Stimulated activated CD8-positive, alpha-beta memory T cell treated with anti-CD3 and anti-CD28 coated beads, Interleukin-7, amount 100 ng/mL, for 1 hour (primary cell): ENCODE measurements around the gene STX4.
"Not testable (repeated sequence)": the region's sequence is repeated elsewhere in the genome, so short reads cannot be mapped to it uniquely, and the experiment has no call there.

Source experiments
- DNase-seq, 2 donors: peaks; one replicate each; pipeline ENCODE4 v3.0.0-alpha.2; 2020; ENCODE audit warnings: low read depth in 2 of 2

Gene STX4

DNA sequence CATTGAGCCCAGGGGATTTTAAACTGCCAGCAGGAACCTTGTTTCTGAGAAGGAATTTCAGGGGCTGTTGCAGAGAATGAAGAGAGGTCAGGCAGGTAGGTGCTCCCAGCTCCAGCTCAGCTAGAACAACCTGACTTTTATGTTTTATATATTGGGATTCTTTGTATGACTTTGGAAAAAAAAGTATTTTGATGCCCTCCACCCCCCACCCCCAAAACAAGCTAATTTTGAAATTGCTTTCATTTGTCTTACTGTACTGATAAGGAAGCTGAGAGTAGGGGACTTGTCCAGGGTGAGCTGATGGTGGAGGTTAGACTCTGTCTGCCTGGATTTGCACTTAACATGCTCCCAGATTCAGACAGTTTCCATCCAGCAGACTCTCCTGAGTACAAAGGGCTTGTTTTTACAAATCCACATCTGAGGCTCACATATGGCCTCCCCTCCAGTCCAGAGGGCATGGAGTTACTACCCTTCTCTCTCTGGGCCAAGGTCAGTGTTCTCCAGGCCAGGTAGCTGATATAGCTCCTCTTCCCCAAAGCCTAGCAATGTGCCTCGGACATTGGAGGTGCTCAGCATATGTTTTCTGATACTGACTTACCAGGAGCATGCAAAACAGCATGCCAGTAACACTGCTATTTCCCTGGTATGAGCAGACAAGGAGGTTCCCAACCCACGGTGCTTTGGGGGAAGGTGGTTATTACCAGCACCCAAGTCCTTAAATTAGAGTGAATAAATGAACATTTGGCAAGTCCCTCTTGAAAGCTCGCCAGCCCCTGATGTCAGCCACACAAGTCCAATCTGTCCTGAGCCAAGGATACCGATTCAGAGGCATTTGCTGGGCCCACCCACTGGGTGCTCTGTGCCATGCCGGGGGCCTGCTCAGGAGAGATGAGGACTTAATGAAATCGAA, 34.3 kb upstream of the STX4 start:
- no peak for DNase-seq

DNA sequence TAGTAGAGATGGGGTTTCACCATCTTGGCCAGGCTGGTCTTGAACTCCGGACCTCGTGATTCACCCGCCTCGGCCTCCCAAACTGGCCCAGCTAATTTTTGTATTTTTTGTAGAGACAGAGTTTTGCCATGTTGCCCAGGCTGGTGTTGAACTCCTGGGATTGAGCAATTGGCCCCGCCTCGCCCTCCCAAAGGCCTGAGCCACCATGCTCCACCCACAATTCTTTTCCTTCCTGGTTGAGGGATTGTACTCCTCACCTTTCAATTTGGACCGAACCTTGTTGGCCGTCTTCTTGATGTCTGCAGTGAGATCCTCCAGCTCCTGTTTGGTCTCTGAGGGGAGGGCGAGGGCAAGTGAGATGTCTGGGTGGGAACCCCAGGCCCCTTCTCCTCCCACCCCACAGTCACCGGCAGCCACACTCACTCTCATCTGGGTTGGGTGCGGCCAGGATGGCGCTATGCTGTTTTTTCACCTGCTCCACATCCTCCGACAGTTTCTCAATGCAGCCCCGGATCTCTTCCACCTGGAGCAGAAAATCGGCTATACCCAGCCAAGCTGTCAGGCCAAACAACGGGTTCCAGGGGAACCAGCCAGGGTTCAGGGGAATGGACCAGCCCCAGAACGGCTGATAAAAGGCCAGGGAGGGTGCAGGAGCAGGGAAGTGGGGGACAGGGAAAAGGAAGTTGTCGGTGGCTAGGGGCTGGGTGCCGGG, 32.5 kb upstream of the STX4 start:
- no peak for DNase-seq

DNA sequence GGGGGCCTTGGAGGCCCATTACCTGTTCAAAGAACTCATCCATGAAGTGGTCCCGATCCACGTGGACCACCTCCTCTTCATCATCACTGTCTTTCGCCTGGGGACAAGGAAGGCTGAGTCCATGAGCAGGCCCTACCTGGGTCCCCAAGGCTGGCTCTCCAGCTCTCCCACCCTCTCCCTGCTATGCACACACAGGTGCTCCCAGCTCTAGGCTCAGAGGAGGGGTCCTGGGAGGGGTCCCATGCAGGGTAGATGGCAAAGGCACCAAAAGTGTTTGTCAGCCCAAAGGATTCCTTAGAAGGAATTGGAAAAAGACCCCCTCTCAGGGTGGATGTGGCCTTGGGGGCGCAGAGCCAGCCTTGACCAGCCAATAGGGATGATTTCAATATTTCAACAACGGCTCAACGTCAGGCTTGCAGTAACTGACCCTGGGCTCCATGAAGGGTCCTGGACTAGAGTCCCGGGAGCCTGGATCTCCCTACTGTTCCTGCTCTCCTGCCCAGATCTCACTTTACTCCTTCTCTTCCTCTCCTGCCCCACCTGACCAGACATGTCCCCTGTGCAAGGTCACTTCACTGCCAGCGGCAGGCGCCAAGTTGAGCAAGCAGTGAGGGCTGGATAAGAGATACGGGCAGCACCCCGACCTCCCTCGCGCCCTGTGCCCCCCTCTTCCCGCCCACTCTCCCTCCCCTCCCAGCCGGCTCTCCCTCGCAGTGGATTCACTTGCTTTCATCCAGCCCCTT, 31.7 kb upstream of the STX4 start:
- DNase-seq: no peak

DNA sequence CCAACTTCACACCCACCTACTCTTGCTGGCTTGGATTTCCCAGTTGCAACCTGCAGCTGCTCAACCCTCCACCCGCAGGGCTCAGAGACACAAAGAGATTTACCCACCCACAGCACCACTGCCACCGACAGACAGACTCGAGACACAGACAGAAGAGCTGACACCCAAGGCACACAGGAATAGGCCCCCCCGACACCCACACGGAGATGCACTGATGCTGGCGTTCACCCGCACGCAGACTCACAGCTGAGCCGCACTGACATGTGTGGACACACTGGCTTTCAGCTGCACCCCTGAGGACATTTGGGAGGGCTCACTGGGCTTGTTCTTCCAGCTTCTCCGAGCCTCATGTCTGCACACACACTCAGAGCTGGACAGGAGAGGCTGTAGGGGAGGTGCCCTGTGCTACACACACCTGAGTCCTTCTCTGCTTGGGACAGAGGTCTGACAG, 31.1 kb upstream of the STX4 start:
- no peak for DNase-seq

DNA sequence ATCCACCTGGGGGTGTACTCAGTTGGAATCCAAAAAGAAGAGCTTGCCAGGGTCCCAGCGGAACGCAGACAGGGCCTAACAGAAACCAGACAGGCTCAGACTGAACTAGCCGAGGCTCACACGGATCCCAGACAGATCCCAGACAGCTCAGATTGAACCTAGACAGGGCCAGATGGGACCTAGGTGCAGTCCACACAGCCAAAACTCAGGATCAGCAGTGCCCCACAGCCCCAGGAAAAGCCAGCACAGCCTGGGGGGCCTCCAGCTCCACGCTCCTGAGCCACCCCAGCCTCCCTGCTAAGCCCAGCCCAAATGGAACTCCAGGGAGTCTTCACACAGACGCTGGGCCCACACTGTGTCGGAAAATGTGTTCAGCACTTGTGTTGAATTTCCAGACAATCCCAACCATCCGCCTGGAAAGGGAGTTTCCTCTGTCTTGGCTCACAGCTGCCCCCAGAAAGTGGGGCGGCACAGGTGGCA, 30.5 kb upstream of the STX4 start:
- no peak for DNase-seq

DNA sequence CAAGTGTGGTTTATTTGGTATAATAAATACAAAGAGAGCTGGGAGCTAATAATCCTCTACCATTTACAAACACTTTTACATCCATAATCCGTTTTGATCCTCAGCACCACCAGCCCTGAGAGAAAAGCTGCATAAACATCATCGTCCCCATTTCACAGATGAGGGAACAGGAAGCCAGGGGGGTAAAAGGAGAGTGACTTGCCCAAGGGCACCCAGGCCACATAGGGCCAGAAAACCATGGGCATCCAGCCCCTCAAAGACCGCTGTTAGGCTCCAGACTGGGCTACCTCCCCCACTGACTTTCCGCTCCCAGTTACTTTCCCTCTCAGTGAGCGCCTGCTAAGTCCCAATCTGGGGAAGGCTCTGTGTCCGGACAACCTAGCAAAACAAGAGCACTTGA, 29.6 kb upstream of the STX4 start:
- DNase-seq: no peak

DNA sequence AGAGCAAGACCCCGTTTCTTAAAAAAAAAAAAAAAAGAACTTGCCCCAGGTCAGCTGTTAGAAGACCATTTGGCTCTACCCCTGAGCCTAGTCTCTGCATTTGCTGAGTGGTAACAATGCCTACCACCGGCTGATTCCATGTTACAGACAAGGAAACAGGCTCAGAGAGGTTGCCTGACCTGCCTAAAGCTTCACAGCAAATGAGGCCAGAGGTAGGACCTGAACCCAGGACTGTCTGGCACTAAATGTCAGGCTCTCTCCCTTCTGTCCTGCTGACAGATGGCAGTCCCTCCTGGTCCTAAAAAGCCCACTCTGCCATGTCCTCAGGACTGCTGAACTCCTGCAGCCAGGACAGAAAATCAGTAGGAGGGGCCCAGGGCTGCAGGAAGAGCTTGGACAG, 28.7 kb upstream of the STX4 start:
- no peak for DNase-seq

DNA sequence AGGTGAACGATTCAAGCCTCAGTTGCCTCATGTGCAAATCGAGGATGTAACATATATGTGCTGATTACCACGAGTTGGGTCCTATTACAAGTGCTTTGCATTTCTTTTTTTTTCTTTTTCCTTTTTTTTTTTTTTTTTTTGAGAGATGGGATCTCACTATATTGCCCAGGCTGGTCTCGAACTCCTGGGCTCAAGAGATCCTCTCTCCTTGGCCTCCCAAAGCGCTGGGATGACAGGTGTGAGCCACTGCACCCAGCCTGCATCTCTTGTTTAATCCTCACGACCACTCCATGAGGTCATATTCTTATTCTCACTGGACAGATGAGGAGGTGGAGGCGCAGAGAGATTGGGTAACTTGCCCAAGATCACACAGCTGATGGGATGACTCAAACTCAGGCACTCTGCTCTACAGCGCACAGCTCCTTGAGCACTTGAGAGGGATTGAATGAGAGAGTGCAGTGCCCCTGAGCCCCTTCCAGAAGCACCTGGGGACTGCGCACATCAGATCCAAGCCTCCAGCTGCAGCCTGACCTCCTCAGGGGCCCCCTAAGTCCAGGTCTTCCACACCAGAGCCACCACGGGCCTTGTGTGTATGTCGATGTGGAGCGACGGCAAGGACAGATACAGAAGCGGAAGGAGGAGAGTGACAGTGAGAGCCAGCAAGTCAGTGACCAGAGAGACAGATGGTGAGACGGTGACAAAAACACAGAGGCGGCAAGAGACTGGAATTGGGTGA, 27.8 kb upstream of the STX4 start:
- DNase-seq: no peak

DNA sequence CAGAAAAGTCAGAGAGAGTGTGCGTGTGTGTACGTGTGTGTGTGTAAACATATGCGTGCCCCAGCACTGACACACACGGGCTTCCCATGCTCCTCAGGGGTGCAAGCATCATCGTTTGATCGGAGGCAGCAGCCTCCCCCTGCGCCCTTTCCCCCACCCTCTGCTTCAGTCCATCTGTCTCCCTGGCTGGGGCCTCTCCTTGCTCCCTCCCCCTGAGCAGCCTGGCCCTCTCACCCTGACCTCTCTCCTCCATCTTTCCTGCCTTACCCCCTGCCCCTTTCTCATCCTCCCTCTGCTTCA, 27.3 kb upstream of the STX4 start:
- no peak for DNase-seq

DNA sequence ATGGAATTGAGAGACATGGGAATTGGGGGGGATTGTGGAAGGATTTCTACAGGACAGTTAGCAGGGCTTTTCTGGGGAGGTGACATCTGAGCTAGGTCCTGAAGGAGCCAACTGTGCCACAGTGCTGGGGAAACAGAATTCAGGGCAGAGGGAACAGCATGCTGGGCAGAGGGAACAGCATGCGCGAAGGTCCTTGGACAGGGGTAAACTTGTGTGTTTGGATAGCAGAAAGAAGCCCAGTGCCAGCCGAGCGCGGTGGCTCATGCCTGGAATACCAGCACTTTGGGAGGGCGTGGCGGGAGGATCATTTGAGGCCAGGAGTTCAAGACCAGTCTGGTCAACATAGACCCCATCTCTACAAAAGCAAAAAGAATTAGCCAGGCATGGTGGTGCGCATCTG, 26.8 kb upstream of the STX4 start:
- DNase-seq: no peak

DNA sequence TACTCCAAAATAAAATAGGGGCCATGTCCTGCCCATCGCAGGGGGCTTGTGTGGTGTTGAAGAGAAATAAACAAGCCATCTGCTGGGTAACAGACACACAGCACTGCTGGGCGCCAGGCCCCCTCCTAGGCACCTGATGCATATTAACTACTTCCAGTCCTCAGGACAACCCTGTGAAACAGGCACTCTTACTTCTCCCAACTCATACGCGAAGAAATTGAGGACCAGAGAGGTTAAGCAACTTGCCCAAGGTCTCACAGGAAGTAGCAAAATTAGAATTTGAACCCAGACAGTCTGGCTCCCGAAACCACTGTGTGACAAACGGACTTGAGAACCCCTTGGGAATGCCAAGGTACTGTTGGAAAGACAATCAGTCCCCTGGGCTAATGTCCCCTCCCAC, 25.7 kb upstream of the STX4 start:
- DNase-seq: no peak

DNA sequence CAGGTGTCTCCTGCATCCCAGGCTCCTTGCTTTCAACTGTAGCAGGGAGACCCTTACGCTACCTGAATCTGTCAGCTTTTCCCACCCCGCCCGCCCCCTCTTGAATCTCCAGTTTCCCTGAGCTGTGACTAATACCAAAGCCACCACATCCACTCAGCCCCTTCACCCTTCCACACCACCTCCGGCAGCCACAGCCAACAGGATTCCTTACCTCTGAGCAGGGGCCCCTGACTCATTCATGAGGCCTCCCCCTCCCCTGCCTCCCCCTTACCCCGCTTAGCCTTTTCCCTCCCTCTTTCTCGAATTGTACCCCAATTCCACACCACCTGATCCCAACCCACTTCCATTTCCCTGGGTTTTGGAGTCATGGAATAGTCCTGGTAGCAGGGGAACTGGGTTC, 25.2 kb upstream of the STX4 start:
- no peak for DNase-seq

DNA sequence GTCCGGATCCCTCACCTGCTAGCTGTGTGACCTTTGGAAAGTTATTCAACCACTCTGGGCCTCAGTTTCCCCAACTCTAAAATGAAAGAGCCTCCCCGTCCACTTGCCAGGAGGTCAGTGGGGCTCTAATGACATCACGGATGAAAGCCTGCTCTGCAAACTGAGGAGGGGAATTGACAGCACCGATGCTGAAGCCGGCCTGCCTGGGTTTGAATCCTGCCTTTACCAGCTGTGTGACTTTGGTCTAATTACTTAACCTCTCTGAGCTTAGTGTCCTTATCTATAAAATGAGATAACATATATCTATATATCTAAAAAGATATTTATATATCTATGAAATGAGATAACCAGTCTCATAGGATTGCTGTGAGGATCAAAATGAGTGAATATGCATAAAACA, 24.8 kb upstream of the STX4 start:
- no peak for DNase-seq

DNA sequence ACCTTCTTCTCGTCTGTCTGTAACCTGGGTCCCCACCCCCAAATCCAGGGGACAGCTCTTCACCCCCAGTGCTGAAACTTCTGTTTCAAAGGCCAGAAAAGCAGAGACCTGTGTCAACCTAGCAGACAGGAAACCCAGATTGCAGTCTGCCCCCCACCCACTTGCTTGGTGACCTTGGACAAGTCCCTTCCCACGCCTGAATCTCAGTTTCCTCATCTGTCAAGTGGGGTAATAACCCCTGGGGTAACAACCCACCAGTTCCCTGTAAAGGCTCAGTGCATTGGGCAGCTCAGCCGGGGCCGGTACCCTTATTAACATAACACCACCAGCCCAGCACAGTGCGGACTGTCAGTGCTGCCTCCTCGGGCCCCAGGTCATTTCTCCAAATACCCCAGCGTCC, 24.2 kb upstream of the STX4 start:
- DNase-seq: no peak

DNA sequence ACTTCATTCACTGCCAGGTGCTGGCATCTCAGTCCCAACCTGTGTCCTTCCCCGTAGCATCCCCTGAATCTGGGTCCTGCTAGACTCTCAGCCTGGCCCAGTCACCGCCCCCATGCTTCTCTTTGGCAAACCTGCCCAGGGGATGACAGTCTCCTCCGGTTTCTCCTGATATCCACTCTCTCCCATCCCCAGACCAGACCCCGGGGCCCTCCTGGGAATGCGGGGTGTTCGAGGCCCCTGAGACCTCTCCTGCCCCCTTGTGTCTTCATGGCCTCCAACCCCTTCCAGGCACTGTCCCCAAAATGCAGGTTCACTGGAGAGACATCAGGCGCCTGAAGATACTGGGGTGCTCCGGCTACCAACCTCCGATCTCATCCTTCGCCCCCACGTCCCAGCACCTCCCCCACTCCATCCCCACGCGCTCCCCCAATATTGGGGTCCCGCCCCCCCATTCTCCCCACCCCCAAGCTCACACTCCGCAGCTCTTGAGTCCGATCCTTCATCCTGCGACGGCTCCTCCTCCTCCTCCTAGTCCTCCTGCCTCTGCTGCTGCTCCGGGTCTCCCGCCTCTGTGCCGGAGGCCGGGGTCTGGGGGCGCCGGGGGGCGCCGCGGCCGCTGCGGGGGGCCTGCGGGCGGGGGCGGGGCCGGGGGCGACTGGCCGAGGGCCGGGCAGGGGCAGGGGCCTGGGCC, 23.3 kb upstream of the STX4 start:
- no peak for DNase-seq

DNA sequence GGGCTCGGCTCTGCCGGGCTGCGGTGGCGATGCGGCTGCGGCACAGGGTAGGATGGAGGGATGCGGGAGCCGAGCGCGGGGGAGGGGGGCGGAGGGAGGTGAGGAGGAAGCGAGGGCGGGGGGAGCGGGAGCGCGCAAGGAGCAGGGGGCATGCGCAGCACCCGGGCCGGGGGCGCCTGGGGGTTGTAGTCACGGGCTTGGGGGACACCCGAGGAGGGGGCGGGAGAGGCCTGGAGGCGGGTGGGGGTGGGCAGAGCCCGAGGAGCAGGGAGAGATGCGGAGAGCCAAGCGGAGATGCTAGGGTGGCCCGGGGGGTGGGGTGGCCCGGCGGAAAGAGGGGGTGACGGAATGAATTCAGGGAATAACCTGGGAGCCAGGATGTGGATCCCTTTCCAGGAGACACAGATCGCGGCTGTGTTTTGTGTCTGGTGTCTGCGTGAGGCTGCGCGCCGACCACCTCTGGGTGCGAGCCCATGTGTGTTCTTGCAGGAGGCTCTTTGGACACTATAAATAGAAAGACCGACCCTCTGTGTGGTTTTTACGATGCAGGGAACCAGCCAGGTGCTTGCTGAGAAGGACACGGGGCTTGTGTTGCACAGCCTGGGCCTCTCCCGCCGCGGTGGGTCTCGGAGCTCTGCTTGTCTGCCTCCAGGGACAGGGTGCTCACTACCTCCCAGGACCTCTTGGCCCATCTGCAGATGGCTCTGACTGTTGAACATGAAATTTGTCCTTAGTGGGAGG, 22.6 kb upstream of the STX4 start, which contains the start of gene STX1B:
Gene STX1B, minus strand, starts transcription at position 54 of the 741 bp plus-strand sequence. CDS start 242 bp downstream, outside the sequence.
- DNase-seq: peak; percentile 10 to 24

DNA sequence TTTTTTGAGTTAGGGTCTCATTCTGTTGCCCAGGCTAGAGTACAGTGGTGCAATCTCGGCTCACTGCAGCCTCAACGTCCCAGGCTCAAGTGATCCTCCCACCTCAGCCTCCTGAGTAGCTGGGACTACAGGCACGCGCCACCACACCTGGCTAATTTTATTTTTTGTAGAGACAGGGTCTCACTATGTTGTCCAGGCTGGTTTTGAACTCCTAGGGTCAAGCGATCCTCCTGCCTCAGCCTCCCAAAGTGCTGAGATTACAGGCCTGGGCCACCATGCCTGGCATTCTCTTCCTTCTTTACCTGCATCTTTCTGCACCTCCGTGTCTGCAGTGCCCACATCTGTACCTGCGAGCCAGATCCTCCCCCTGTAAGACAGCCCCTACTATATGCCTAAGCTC, 21.5 kb upstream of the STX4 start:
- DNase-seq: not testable (repeated sequence)

DNA sequence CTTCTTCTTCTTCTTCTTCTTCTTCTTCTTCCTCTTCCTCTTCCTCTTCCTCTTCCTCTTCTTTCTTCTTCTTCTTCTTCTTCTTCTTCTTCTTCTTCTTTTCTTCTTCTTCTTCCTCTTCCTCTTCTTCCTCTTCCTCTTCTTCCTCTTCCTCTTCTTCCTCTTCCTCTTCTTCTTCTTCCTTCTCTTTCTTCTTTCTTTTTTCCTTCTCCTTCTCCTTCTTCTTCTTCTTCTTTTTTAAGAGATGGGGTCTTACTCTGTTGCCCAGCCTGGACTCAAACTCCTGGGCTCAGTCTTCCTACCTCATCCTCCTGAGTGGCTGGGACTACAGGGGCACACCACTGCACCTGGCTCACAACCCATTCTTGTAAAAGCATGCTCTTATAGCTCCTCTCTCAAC, 20.1 kb upstream of the STX4 start:
- DNase-seq: not testable (repeated sequence)

DNA sequence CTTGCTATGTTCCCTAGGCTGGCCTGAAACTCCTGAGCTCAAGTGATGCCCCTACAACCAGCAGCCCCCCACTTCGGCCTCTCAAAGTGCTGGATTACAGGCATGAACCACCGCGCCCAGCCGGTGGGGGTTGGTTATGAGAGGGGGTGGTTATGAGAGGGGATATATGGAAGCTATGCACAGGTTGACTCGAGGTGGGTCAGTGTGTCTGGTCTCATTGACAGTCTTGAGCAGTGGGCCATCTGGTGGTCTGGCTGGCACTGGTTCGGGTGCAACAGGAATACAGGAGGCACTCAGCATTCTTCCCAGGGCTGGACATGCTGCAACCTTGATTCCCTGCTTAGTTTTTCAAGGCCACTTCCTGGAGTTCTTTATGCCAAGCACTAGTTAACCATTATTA, 17.3 kb upstream of the STX4 start:
- DNase-seq: no peak

DNA sequence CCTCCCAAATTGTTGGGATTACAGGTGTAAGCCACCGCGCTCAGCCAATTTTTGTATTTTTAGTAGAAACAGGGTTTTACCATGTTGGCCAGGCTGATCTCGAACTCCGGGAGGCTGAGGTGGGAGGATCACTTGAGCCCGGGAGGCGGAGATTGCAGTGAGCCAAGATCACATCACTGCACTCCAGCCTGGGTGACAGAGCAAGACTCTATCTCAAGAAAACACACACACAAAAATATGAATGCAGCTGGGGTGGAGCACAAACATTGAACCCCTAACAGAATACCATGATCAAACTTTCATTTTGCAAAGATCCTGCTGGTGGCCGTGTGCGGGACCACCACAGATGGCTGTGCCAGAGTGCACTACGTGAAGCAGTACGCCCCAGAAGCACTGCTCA, 15.6 kb upstream of the STX4 start:
- not testable (repeated sequence) for DNase-seq
